HEK293 (cell line): Measurements from ENCODE around the gene SCIN.
"Not testable (repeated sequence)": the region's sequence is repeated elsewhere in the genome, so short reads cannot be mapped to it uniquely, and the experiment has no call there.

Source experiments
- CTCF ChIA-PET: fragments of 350-600 bp; formaldehyde crosslinking; extraction: SDS; loops from one replicate; lab custom pipeline; 2021; ENCODE audit warnings: antibody characterized with exemption; lab: Yijun Ruan, JAX
- POLR2A ChIA-PET: fragments of 300-600 bp; formaldehyde crosslinking; extraction: SDS; loops from one replicate; lab custom pipeline; 2020; ENCODE audit warnings: antibody characterized with exemption, inconsistent platforms; lab: Yijun Ruan, JAX
- H3K27ac ChIP-seq: fragments of 200-500 bp; sonication (Bioruptor generic); 2 replicates; pipeline ENCODE4 v1.5.1; 2014; ENCODE audit warnings: low read depth, low read length, control low read depth, inconsistent platforms; ENCODE audit errors: extremely low read depth
- H3K36me3 ChIP-seq, 2 experiments: fragments of 200-500 bp in 1 of 2; sonication (Bioruptor generic) in 1 of 2; 1 replicate in 1 of 2; 2 replicates in 1 of 2; pipeline ENCODE4 v1.5.1; 2014 to 2017; ENCODE audit warnings: inconsistent platforms in 2 of 2, low read length in 2 of 2; ENCODE audit not compliant: control insufficient read depth in 2 of 2, insufficient read depth in 1 of 2
- H3K4me1 ChIP-seq: fragments of 200-500 bp; sonication (Bioruptor generic); 2 replicates; pipeline ENCODE4 v1.5.1; 2014; ENCODE audit warnings: mild to moderate bottlenecking, low read length, inconsistent platforms; ENCODE audit not compliant: control insufficient read depth, insufficient read depth
- H3K4me3 ChIP-seq: 2 replicates; pipeline ENCODE4 v1.5.1; 2011; ENCODE audit warnings: low read depth, mild to moderate bottlenecking, control low read depth, low read length, moderate library complexity
- H3K9me3 ChIP-seq: fragments of 200-500 bp; sonication (Bioruptor generic); 2 replicates; pipeline ENCODE4 v1.5.1; 2014; ENCODE audit warnings: low read depth, low read length, inconsistent platforms; ENCODE audit not compliant: control insufficient read depth, insufficient read depth
- EGR2 ChIP-seq: fragments of 450-650 bp; formaldehyde crosslinking; IDR thresholded peaks from 2 replicates; pipeline ENCODE4 v1.5.1; 2016; ENCODE audit warnings: low read depth, missing biosample characterization, missing genetic modification characterization
- GLIS1 ChIP-seq: fragments of 450-650 bp; formaldehyde crosslinking; IDR thresholded peaks from 2 replicates; pipeline ENCODE4 v1.5.1; 2016; ENCODE audit warnings: missing biosample characterization, missing genetic modification characterization
- HIC1 ChIP-seq: fragments of 450-650 bp; formaldehyde crosslinking; IDR thresholded peaks from 2 replicates; pipeline ENCODE4 v1.5.1; 2016; ENCODE audit warnings: missing biosample characterization, missing genetic modification characterization
- KLF1 ChIP-seq: fragments of 450-650 bp; formaldehyde crosslinking; IDR thresholded peaks from 2 replicates; pipeline ENCODE4 v1.5.1; 2016; ENCODE audit warnings: missing biosample characterization, missing genetic modification characterization
- KLF10 ChIP-seq: fragments of 450-650 bp; IDR thresholded peaks from 2 replicates; pipeline ENCODE4 v1.5.1; 2018; ENCODE audit warnings: missing biosample characterization, mild to moderate bottlenecking, missing genetic modification characterization
- PRDM1 ChIP-seq: fragments of 450-650 bp; formaldehyde crosslinking; IDR thresholded peaks from 2 replicates; pipeline ENCODE4; 2016; ENCODE audit warnings: missing biosample characterization, missing genetic modification characterization
- PRDM6 ChIP-seq: fragments of 450-650 bp; formaldehyde crosslinking; IDR thresholded peaks from 2 replicates; pipeline ENCODE4 v1.5.1; 2017; ENCODE audit warnings: missing biosample characterization, missing genetic modification characterization
- ZBTB21 ChIP-seq: fragments of 450-650 bp; formaldehyde crosslinking; IDR thresholded peaks from 2 replicates; pipeline ENCODE4 v1.5.1; 2017; ENCODE audit warnings: missing biosample characterization, missing genetic modification characterization
- ZFHX2 ChIP-seq: fragments of 450-650 bp; formaldehyde crosslinking; conservative IDR thresholded peaks from 2 replicates; pipeline ENCODE4 v1.5.1; 2016; ENCODE audit warnings: missing biosample characterization, missing genetic modification characterization
- ZFP37 ChIP-seq: fragments of 450-650 bp; formaldehyde crosslinking; IDR thresholded peaks from 2 replicates; pipeline ENCODE4 v1.5.1; 2016; ENCODE audit warnings: missing biosample characterization, missing genetic modification characterization
- ZNF274 ChIP-seq, 2 experiments: fragments of 200-500 bp in 1 of 2; fragments of 450-650 bp in 1 of 2; sonication (Bioruptor generic) in 1 of 2; formaldehyde crosslinking in 1 of 2; IDR thresholded peaks; 2 replicates each; pipeline versions ENCODE4 v1.5.1 to v1.6.1; 2014 to 2016; ENCODE audit warnings: borderline replicate concordance in 1 of 2, inconsistent platforms in 1 of 2, low read length in 1 of 2, missing biosample characterization in 1 of 2, missing genetic modification characterization in 1 of 2
- ZNF366 ChIP-seq: fragments of 450-650 bp; formaldehyde crosslinking; conservative IDR thresholded peaks from 2 replicates; pipeline ENCODE4 v1.5.1; 2016; ENCODE audit warnings: missing biosample characterization, missing genetic modification characterization
- ZNF473 ChIP-seq: fragments of 450-650 bp; formaldehyde crosslinking; IDR thresholded peaks from 2 replicates; pipeline ENCODE4 v1.5.1; 2017; ENCODE audit warnings: missing biosample characterization, missing genetic modification characterization
- ZNF580 ChIP-seq: fragments of 450-650 bp; formaldehyde crosslinking; IDR thresholded peaks from 2 replicates; pipeline ENCODE4 v1.5.1; 2016; ENCODE audit warnings: missing biosample characterization, missing genetic modification characterization
- ZNF645 ChIP-seq: fragments of 450-650 bp; formaldehyde crosslinking; IDR thresholded peaks from 2 replicates; pipeline ENCODE4; 2016; ENCODE audit warnings: missing biosample characterization, missing genetic modification characterization

Gene SCIN

GRCh38 chr7:12650080-12650479 is 79.6 kb downstream of the SCIN start (continued):
- TF ChIP-seq ZNF580 (tag by site-specific recombination) (no peak), ZNF645 (tag by site-specific recombination) (no peak), ZBTB21 (tag by site-specific recombination) (no peak)

DNA sequence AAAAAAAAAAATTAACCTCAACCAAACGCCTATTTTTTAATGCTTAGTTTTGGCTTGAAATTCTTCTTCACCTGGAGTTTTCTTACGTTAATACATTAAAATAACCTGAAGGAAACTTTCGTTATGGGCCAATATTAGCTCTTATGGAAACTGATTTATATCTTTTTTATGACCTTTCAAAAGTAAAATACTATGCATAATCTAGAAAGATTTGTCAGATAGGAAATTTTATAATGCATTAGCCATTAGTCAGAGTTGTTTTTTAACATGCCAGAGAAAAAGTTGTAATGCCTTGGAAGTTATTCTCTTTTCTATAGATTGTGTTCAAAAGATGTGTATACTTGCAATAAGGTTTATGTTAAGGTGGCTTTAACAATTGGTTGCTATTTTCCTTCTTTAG is 82.6 kb downstream of the SCIN start:
- TF ChIP-seq KLF10 (tag by site-specific recombination) (no peak), PRDM6 (0 out of 2 replicates have a peak, but pooled peaks have one; percentile 5), ZNF274 (IDR thresholded peaks at IDR 0.05; ENCODE audit: low read length) (no peak), ZNF274 (tag by site-specific recombination; IDR thresholded peaks at IDR 0.05; ENCODE audit: borderline replicate concordance) (no peak)
- Histone ChIP-seq H3K9me3 (no peaks in the 10 kb centered on the region), H3K36me3 (no peaks in the 10 kb centered on the region), H3K4me3 (no peak overlapping the region), H3K4me1 (peaks cover 6% of the 10 kb centered on the region; the same call in 1 of the 2 replicates), H3K27ac (no peak overlapping the region)
- ChIA-PET POLR2A (no interaction called here), CTCF (interaction anchor here (0.6 to 1.4 kb wide), 3 partner anchors 14 to 33 kb away, joined by 4 to 7 read pairs (median 4); no protein-coding TSS in a partner anchor)

- Histone ChIP-seq H3K27ac (no peak overlapping the region), H3K4me3 (no peak overlapping the region)
- no peak for TF ChIP-seq ZNF473 (tag by site-specific recombination)
- TF ChIP-seq PRDM6: 0 out of 2 replicates have a peak, but pooled peaks have one; percentile 3
- TF ChIP-seq, all 188 proteins: peak for 1
- Histone ChIP-seq H3K9me3 (no peaks in the 10 kb centered on the region), H3K4me1 (peaks cover 6% of the 10 kb centered on the region; the same call in 1 of the 2 replicates), H3K36me3 (no peaks in the 10 kb centered on the region)
- ChIA-PET POLR2A (no interaction called here), CTCF (interaction anchor here (0.6 to 1.4 kb wide), 3 partner anchors 14 to 33 kb away, joined by 4 to 7 read pairs (median 4); no protein-coding TSS in a partner anchor)
These were observed 83.0 kb downstream of the SCIN start for GRCh38 chr7:12653518-12653917.

DNA sequence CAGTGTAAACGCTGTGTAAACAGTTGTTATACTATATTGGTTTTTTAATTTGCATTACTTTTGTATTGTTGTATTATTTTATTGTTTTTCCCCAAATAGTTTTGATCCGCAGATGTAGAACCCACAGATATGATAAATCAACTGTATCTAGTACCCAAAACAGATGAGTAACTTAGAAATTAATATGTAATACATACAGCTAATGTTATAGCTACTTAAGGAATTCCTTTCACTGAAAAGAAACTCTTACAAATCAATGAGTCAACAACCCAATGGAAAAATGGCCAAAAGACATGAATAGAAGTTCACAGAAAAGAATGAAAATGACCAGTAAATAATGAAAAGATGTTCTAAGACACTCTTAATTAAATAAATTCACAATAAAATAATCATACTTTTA is 84.6 kb downstream of the SCIN start:
- no peak overlapping the region for H3K27ac ChIP-seq
- H3K36me3 ChIP-seq: no peaks in the 10 kb centered on the region
- TF ChIP-seq KLF1 (tag by site-specific recombination): no peak
- ChIA-PET POLR2A (no interaction called here), CTCF (no interaction called here)
- no peaks in the 10 kb centered on the region for H3K9me3 ChIP-seq
- H3K4me3 ChIP-seq: no peak overlapping the region
- H3K4me1 ChIP-seq: peaks cover 6% of the 10 kb centered on the region; the same call in 1 of the 2 replicates

DNA sequence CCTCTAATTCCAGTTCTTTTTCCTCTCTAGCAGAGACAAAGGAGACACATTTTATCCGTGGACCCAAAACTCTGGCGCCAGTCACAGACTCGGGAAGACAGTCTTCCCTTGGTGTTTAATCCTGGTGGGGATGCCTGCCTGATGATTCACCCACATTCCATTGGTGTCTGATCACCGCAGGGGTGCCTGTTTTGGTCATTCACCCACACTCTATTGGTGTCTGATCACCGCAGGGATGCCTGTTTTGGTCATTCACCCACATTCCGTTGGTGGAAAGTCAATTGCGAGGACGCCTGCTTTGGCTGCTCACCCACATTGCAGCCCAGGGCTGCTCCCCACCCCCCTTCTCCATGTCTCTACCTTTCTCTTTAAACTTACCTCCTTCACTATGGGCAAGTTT is 89.9 kb downstream of the SCIN start:
- H3K27ac ChIP-seq, H3K9me3 ChIP-seq, POLR2A ChIA-PET, CTCF ChIA-PET, H3K4me1 ChIP-seq, H3K36me3 ChIP-seq, H3K4me3 ChIP-seq: not testable (repeated sequence)
- TF ChIP-seq PRDM1 (tag by site-specific recombination): peak; percentile 48
- TF ChIP-seq ZFHX2 (tag by site-specific recombination): peak; percentile 49; the same call in 1 of the 2 replicates
- TF ChIP-seq EGR2 (tag by site-specific recombination): peak; percentile 68
- 0 out of 2 replicates have a peak, but pooled peaks have one; percentile 38 for TF ChIP-seq HIC1 (tag by site-specific recombination)
- 0 out of 2 replicates have a peak, but pooled peaks have one; percentile 33 for TF ChIP-seq ZFP37 (tag by site-specific recombination)
- TF ChIP-seq GLIS1 (tag by site-specific recombination): peak; percentile 45
- 0 out of 2 replicates have a peak, but pooled peaks have one; percentile 18 for TF ChIP-seq ZNF366

- H3K4me1 ChIP-seq, POLR2A ChIA-PET, H3K9me3 ChIP-seq, H3K36me3 ChIP-seq, H3K27ac ChIP-seq, H3K4me3 ChIP-seq: not testable (repeated sequence)
- CTCF ChIA-PET: interaction anchor here (0.6 to 0.8 kb wide), 3 partner anchors 12 to 144 kb away, joined by 3 to 4 read pairs (median 4); no protein-coding TSS in a partner anchor
These were observed 90.5 kb downstream of the SCIN start for GRCh38 chr7:12660986-12661385.
